SIG-M5 (cell line): Measurements from ENCODE around the gene TLE2.

Experiments
- DNase-seq: peaks from one replicate; lab custom pipeline; 2025; lab: John Stamatoyannopoulos, UW

The TLE2 gene

GRCh38 chr19:3036119-3036976 lies 7.3 kb upstream of the TLE2 start:
- peak; percentile 27 for DNase-seq

- DNase-seq = peak; percentile 87
These were observed 6.5 kb upstream of the TLE2 start for GRCh38 chr19:3035542-3036118.

DNA sequence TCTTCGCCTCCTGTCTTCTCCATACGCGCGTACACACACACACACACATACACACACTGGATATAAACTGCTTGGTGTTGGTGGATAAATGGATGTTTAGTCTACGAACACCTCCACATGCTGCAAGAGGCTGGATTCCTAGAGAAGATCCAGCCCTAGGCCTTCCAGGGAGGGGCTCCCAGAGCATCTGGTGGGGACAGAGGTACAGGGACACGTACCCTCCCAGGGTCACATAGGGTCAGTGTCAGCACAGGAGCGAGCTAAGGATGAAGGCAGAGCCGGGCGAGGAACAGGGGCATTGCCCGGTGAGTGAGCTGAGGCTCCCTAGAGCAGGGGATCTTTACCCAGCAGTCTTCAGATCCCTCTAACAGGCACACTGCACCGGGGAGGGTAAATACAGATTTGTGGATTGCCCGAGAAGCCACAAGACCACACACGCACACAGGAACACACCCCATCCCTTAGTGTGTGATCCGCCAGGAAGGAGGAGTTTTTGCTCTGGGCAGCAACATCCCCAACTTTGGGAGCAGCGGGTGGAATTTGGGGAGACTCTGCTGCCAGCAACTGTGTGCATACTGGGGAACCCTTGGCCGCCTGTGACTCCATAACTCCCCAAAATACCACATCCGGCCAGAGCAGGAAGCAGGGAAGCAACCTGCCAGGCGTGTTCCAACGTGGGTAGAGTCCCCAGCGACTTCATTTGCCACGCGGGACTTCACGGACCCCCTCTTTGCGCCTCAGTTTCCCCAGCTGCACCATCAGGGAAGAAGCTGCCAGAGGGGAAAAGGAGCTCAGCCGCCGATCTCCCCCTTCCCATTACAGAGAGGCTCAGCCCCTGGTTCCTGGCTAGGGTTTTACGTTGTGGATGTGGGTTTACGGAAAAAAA lies 5.8 kb upstream of the TLE2 start:
- no peak for DNase-seq

DNA sequence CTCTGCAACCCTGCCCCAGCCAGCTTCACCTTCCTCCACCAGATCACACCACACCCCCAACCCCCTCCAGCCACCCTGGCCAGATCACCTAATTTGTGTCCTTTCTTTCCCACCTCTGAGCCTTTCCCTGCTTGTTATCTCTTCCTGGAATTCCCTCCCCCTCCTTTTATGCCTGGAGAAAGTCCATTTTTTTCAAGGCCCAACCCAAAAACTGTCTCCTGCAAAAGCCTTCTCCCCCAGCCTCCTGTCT lies 5.3 kb upstream of the TLE2 start:
- DNase-seq = no peak

DNA sequence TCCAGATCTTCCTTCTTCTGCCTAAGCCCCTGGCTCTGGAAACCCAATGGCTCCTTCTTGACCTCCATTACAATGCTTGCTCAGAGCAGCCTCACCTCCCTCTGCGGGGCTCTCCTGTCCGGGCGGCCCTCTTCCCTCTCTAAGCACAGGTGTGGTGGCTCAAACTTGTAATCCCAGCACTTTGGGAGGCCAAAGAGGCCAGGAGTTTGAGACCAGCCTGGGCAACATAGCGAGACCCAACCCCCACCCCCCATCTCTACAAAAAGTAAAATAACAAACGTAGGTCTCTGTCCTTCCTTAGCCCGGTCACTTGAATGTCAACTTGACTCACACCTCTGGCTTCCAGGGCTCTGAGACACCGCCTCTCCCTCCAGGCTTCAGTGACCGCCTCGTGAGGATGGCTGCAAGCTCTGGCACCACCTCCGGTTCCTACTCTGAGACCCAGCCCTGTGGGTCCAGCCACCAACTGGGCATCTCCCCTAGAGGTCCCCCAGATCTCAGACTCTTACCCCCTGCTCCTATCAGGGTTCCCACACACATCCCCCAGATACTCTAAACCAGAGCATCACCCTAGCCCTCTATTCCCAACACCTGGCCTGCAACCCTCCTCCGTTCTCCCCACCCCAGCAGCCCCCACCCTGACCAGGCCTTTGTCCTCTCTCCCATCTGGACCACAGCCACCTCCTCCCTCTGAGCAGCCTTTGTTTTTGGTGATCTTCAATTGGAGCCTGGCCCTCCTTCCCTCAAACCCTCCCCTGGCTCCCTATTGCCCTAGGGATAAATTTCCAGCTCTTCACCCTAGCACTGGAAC lies 4.7 kb upstream of the TLE2 start:
- no peak for DNase-seq

- no peak for DNase-seq
These were observed 2.5 kb upstream of the TLE2 start for GRCh38 chr19:3031607-3031867.

DNA sequence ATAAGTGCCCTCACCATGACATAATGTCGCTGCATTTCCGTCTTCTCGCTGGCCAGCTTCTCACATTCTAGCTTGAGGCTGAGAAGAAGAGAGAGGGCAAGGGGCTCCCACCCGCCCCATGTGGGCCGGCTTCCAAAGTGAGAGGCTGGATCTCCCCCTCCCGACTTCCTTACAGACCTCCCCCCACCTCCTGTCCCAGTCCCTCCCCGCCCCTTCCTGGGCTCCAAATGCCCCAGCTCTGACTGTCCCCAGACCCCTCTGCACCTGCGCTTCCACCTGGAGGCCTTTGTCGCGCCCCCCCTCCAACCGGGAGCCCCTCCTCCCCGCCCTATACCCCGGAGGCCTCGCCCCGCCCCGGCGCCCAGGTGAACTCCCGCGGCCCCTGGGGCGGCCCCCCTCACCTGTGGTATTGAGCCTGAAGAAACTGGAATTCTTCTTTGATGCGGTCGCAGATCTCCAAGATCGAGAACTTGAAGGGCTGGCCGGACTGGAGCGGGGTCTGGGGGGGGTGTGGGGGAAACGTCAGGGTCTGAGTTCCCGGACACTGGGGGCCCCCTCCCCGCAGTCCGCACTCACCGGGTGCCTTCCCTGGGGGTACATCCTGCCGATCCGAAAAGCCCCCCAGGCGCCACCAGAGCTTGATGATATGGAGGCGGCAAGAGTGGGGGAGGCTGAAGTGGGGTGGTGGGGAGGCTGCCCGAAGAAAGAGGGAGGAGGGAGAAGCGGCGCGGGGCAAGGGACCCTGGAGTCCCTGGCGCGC lies 595 bp downstream of the TLE2 start:
- no peak for DNase-seq

- DNase-seq = no peak
These were observed 1.1 kb downstream of the TLE2 start for GRCh38 chr19:3027981-3028304.

DNA sequence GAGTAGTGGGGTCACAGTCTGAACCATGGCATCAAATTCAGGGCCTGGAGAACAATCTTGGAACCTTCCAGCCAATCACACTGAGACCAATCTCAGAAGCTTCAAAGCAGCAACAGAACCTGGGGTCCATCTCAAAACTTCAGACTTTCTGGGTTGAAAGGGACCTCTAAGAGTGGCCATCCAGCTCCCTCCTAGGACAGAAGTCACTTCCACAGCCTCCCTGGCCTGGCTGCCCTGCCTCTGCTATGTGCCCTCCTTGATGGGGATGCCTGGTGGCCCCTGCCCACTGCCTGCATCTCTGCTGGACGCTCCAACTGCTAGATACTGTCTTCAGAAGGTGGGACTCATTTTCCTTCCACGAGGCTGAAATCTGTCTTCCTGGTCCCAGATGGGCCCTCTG lies 1.8 kb downstream of the TLE2 start:
- no peak for DNase-seq

DNA sequence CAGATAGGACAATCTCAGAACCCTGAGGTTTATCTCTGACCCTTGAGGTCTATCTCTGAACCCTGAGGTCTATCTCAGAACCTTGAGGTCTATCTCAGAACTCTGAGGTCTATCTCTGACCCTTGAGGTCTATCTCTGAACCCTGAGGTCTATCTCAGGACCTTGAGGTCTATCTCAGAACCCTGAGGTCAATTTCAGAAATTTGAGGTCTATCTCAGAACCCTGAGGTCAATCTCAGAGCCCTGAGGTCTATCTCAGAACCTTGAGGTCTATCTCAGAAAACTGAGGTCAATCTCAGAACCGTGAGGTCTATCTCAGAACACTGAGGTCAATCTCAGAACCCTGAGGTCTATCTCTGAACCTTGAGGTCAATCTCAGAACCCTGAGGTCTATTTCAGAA lies 2.3 kb downstream of the TLE2 start:
- DNase-seq = no peak

GRCh38 chr19:3025549-3025886 lies 3.6 kb downstream of the TLE2 start:
- DNase-seq = no peak

DNA sequence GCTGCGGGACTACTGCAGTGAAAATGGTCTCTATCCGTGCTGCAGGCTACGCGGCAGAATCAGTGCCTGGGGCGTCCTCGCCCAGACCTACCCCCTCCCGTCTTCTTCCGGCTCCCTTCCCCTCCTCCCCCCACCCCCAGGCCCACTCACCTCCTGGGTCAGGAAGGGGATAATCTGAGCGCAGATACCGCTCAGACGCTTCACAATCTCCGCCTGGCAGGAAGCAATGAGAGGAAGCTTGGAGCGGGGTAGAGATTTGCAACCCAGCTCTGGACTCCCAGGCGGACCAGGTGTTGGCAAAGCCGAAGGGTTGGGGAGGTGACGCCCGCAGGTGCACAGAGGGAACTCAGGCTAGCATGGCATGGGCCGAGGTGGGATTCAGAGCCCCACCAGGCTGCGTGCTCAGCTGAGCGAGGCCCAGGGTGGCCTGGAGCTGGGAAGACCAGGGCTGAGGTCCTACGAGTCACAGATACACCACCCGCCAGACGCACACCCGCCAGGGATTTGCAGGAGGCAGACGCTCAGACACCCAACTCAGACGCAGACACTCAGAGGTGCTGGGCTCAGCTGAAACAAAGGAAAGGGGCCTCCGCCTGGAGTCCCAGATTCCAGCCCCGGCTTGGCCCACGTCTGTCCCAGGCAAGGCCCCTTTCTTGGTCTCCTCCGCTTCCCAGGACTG lies 4.1 kb downstream of the TLE2 start:
- no peak for DNase-seq

GRCh38 chr19:3024509-3024869 lies 4.6 kb downstream of the TLE2 start:
- no peak for DNase-seq

GRCh38 chr19:3020321-3020960 lies 8.6 kb downstream of the TLE2 start:
- no peak for DNase-seq

DNA sequence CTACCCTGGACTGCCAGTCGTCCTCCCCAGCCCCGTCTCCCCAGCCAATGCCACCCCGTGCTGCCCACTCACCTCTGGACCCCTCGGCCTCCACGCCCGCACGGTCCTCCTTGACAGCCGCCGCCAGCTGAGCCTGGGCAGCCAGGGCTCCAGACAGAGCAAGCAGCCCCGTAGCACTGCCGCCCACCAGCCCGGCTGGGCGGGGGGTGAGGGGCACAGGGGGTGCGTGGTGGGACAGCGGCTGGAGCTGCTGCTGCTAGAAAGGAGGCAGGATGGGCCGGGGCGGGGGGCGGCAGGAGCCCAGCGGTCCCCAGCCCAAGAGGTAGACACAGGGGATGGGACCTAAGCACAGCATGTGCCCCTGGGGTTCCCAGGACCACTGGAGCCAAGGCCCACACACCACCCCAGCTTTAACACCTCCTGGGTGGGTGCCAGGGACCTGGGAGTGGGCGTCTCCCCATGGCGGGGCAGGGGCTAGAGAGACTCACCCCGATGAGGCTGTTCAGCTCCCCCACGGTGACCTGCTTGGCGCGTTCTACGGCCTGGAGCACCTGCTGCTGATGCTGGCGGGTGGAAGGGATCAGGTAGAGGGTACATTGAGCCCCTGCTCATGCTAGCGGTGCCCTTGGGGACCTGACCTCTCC lies 9.7 kb downstream of the TLE2 start:
- DNase-seq = no peak

GRCh38 chr19:3017923-3018322 lies 11.2 kb downstream of the TLE2 start:
- DNase-seq = no peak

DNA sequence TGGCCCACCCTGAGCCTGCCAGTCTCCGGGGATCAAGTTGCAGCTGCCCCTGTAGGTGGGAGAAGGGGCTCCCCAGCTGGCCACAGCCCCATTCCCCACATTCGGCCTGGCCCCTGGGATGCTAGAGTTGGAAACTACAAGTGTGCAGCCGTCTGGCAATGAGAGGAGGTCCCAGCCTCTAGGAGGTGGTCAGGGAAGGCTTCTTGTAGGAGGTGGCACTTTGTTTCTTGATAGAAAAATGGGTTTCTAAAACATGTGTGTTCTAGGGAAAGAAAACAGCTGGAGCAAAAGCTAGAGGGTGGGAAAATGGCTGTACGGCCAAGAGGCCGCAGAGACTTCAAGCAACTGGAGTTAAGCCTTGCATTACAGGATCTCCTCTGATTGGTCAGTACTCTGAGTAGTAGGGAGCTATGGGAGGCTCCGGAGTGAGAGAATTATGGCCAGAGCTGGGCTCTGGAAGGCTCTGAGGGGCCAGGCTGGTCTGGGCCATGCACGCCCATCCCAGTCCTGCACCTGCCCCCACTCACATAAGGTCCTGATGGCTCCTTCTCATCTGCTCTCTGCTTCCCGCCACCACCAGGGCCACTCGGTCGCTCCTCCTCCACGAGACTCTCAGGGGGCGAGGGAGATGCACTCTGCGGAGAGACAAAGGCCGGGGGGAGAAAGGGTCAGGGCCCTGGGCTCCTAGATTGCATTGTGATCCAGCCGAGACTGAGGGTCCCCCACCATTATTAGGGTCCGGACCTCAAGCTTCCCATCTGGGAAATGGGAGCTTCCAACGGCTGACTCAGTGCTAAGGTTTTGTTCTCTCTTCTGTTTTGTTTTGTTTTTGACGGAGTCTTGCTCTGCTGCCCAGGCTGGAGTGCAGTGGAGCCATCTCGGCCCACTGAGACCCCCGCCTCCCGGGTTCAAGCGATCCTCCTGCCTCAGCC lies 13.7 kb downstream of the TLE2 start:
- no peak for DNase-seq

- no peak for DNase-seq
These were observed 14.9 kb downstream of the TLE2 start for GRCh38 chr19:3014135-3014534.

GRCh38 chr19:3013263-3013725 lies 15.8 kb downstream of the TLE2 start:
- DNase-seq = no peak
